GM20000 (cell line): Measurements from ENCODE around the gene SERPINE3.

Source experiments
- DNase-seq: peaks from one replicate; pipeline ENCODE4 v3.0.0; 2012; ENCODE audit warnings: low spot score
- CTCF ChIP-seq: IDR thresholded peaks from 2 replicates; pipeline ENCODE4 v1.5.1; 2012; ENCODE audit warnings: mild to moderate bottlenecking, control low read depth; ENCODE audit errors: extremely low read depth, missing control alignments

Gene SERPINE3

GRCh38 chr13:51333826-51334225 lies 5.7 kb upstream of the SERPINE3 start:
- no peak for DNase-seq
- TF ChIP-seq CTCF = no peak

- DNase-seq = no peak
These were observed 2.7 kb upstream of the SERPINE3 start for GRCh38 chr13:51336746-51337145.

GRCh38 chr13:51339952-51340732 lies 651 bp downstream of the SERPINE3 start:
- no peak for TF ChIP-seq CTCF
- DNase-seq = no peak

More at GRCh38 chr13:51336746-51337145, 2.7 kb upstream of the SERPINE3 start:
- TF ChIP-seq CTCF = no peak

GRCh38 chr13:51341232-51341631 lies 1.7 kb downstream of the SERPINE3 start:
- TF ChIP-seq CTCF = no peak

GRCh38 chr13:51341791-51342190 lies 2.3 kb downstream of the SERPINE3 start:
- TF ChIP-seq CTCF = no peak
- no peak for DNase-seq

More at GRCh38 chr13:51341232-51341631, 1.7 kb downstream of the SERPINE3 start:
- no peak for DNase-seq

- DNase-seq = no peak
- no peak for TF ChIP-seq CTCF
These were observed 3.2 kb downstream of the SERPINE3 start for GRCh38 chr13:51342706-51343105.

GRCh38 chr13:51343475-51343874 lies 4.0 kb downstream of the SERPINE3 start:
- no peak for DNase-seq
- no peak for TF ChIP-seq CTCF
